Keratinocyte (primary cell): ENCODE results near the gene SLC2A9. TPM values are rescaled to one million over a fixed set of nuclear protein-coding genes. Genes with fewer than 3 reads are reported as not detected.

Source experiments
- DNase-seq: peaks from one replicate; pipeline ENCODE4 v3.0.0-alpha.2; 2011; ENCODE audit warnings: low read depth, missing footprints, low spot score
- FAIRE-seq: peaks from 2 replicates; lab custom pipeline; 2011; peaks lifted over from hg19 to GRCh38; lab: Jason Lieb, UNC
- H2AFZ ChIP-seq: 2 replicates; pipeline ENCODE4 v1.6.0; 2012; ENCODE audit warnings: low read length, control low read depth, inconsistent platforms; ENCODE audit not compliant: control insufficient read depth
- H3K27ac ChIP-seq: 2 replicates; pipeline ENCODE4 v1.5.1; 2011; ENCODE audit warnings: low read length; ENCODE audit not compliant: control insufficient read depth, insufficient read depth
- H3K27me3 ChIP-seq: 3 replicates; pipeline ENCODE4 v1.6.0; 2011; ENCODE audit warnings: low read length; ENCODE audit not compliant: control insufficient read depth, insufficient read depth; ENCODE audit errors: extremely low read depth
- H3K36me3 ChIP-seq, 2 experiments: 2 replicates in 1 of 2; 3 replicates in 1 of 2; pipeline ENCODE4 v1.5.1; 2011; ENCODE audit warnings: low read length in 2 of 2, mild to moderate bottlenecking in 1 of 2; ENCODE audit not compliant: control insufficient read depth in 2 of 2, insufficient read depth in 2 of 2; ENCODE audit errors: extremely low read depth in 1 of 2
- H3K4me1 ChIP-seq: 3 replicates; pipeline ENCODE4 v1.5.1; 2011; ENCODE audit warnings: low read length; ENCODE audit not compliant: control insufficient read depth, insufficient read depth; ENCODE audit errors: extremely low read depth
- H3K4me2 ChIP-seq: 3 replicates; pipeline ENCODE4 v1.6.0; 2011; ENCODE audit warnings: low read depth, low read length; ENCODE audit not compliant: control insufficient read depth, insufficient read depth; ENCODE audit errors: extremely low read depth
- H3K4me3 ChIP-seq, 3 experiments: fragments of 200-600 bp in 1 of 3; sonication (generic) in 1 of 3; 2 replicates in 2 of 3; 3 replicates in 1 of 3; pipeline ENCODE4 v1.5.1; 2011 to 2016; ENCODE audit warnings: low read length in 3 of 3, mild to moderate bottlenecking in 3 of 3, control low read depth in 2 of 3, inconsistent platforms in 1 of 3, low read depth in 1 of 3, mixed read lengths in 1 of 3, mixed run types in 1 of 3, moderate library complexity in 1 of 3; ENCODE audit not compliant: control insufficient read depth in 2 of 3, insufficient read depth in 2 of 3; ENCODE audit errors: extremely low read depth in 1 of 3
- H3K79me2 ChIP-seq: 2 replicates; pipeline ENCODE4 v1.6.0; 2012; ENCODE audit warnings: low read length; ENCODE audit not compliant: control insufficient read depth, insufficient read depth
- H3K9ac ChIP-seq: 3 replicates; pipeline ENCODE4 v1.6.0; 2011; ENCODE audit warnings: low read length; ENCODE audit not compliant: control insufficient read depth, insufficient read depth; ENCODE audit errors: extremely low read depth
- H3K9me1 ChIP-seq: 3 replicates; pipeline ENCODE4 v1.6.0; 2011; ENCODE audit warnings: low read length; ENCODE audit not compliant: control insufficient read depth, insufficient read depth; ENCODE audit errors: extremely low read depth
- H3K9me3 ChIP-seq: 2 replicates; pipeline ENCODE4 v1.5.1; 2012; ENCODE audit warnings: low read depth, low read length; ENCODE audit not compliant: control insufficient read depth
- H4K20me1 ChIP-seq: 3 replicates; pipeline ENCODE4 v1.6.0; 2011; ENCODE audit warnings: low read length; ENCODE audit not compliant: control insufficient read depth, insufficient read depth; ENCODE audit errors: extremely low read depth
- EZH2 ChIP-seq: IDR thresholded peaks from one replicate; pipeline ENCODE4 v1.6.1; 2012; ENCODE audit warnings: inconsistent platforms, mild to moderate bottlenecking, low read length, moderate library complexity
- dilution Hi-C: fragments of 300-500 bp; cut with MboI; formaldehyde crosslinking; loops from one replicate; pipeline ENCODE4 v1.7.0; 2020; ENCODE audit warnings: low sequenced_read_pairs; ENCODE audit not compliant: extremely low pct_ligation_motif_present
- polyA plus RNA-seq, 5 experiments: library from polyadenylated mRNA; depleted of rRNA in 3 of 5; stranded (reverse) in 3 of 5; stranded (forward) in 1 of 5; unstranded in 1 of 5; fragments of >200 nt; gene quantifications; 1 replicate in 1 of 5; 2 replicates in 3 of 5; 3 replicates in 1 of 5; pipeline versions ENCODE4 v1.2.1 to v1.2.3, GENCODE V29; 2011 to 2012; ENCODE audit warnings: missing spikeins in 2 of 5, low read depth in 1 of 5, low replicate concordance in 1 of 5
- TF ChIP-seq, protein P1 (sequence below), 3 experiments: IDR thresholded peaks in 1 of 3; conservative IDR thresholded peaks in 1 of 3; optimal IDR thresholded peaks in 1 of 3; 2 replicates in 2 of 3; 3 replicates in 1 of 3; pipeline versions ENCODE3 to v1.5.1; 2011; ENCODE audit warnings: low read length in 3 of 3, mild to moderate bottlenecking in 3 of 3, moderate library complexity in 2 of 3, control low read depth in 1 of 3, inconsistent platforms in 1 of 3; ENCODE audit not compliant: insufficient read depth in 2 of 3; ENCODE audit errors: extremely low read depth in 1 of 3

Gene SLC2A9
- polyA plus RNA-seq, 1 donor (not counting 4 experiments of a cell fraction or from before 2014, with no cell fraction given) = 37.3 TPM

DNA sequence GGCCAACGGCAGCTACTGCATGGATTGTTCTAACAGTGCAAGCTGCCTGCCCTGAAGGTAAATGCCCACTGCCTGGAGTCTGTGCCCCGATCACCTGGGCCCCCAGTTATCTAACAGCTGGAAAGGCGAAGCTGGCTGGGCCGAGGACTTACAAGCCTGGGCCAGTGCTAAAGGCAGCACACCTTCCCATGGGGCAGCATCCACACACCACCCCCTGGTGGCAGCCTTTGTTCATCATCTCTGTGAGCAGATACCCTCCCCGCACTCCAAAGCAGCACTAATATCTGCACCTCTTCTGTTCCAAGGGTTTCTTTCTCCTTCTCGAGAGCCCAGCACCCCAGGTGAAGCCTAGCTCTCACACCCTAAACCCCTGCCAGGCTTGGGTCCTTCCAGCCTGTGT, 7.6 kb downstream of the SLC2A9 start:
- Histone ChIP-seq H3K79me2 (peaks cover 50% of the 10 kb centered on the region), H3K36me3 (peaks cover 9 to 33% of the 10 kb centered on the region in 2 experiments), H3K4me1 (peaks cover 13% of the 10 kb centered on the region), H4K20me1 (peaks cover 6% of the 10 kb centered on the region), H3K9me1 (no peaks in the 10 kb centered on the region), H3K27ac (no peak overlapping the region), H2AFZ (no peak overlapping the region), H3K4me3 (no peak overlapping the region), H3K4me2 (no peak overlapping the region), H3K27me3 (no peaks in the 10 kb centered on the region), H3K9me3 (no peaks in the 10 kb centered on the region), H3K9ac (no peak overlapping the region)
- FAIRE-seq = peak; percentile 84
- dilution Hi-C loops = no loop called here
- DNase-seq = no peak
- no peak for TF ChIP-seq EZH2
- TF ChIP-seq, protein P1, sequence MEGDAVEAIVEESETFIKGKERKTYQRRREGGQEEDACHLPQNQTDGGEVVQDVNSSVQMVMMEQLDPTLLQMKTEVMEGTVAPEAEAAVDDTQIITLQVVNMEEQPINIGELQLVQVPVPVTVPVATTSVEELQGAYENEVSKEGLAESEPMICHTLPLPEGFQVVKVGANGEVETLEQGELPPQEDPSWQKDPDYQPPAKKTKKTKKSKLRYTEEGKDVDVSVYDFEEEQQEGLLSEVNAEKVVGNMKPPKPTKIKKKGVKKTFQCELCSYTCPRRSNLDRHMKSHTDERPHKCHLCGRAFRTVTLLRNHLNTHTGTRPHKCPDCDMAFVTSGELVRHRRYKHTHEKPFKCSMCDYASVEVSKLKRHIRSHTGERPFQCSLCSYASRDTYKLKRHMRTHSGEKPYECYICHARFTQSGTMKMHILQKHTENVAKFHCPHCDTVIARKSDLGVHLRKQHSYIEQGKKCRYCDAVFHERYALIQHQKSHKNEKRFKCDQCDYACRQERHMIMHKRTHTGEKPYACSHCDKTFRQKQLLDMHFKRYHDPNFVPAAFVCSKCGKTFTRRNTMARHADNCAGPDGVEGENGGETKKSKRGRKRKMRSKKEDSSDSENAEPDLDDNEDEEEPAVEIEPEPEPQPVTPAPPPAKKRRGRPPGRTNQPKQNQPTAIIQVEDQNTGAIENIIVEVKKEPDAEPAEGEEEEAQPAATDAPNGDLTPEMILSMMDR (optimal IDR thresholded peaks at IDR 0.05 in 1 of 3, IDR thresholded peaks at IDR 0.05 in 1 of 3, conservative IDR thresholded peaks at IDR 0.05 in 1 of 3; ENCODE audit: extremely low read depth in 1 of 3, insufficient read depth in 2 of 3, low read length in 3 of 3) = peak in 2 of 3 experiments; percentile 68 to 87

DNA sequence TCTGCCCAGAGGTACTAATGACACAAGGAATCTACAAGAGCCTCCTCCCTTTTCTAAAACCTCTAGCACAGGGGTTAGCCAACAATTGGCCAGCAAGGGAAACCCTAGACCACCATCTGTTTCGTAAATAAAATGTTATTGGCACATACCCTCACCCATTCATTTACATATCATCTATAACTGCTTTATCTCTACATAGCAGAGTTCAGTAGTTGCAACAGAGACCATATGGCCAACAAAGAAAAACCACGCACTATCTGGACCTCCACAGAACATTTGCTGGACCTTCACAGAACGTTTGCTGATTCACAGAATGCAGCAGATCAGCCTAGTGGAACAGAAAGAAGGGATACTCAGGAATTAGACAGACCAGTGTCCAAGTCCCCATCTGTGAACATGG, 9.4 kb downstream of the SLC2A9 start:
- Histone ChIP-seq H3K36me3 (peaks cover 9 to 27% of the 10 kb centered on the region in 2 experiments), H3K27me3 (no peaks in the 10 kb centered on the region), H3K9me1 (peaks cover 4% of the 10 kb centered on the region), H3K4me3 (no peak overlapping the region), H3K9ac (no peak overlapping the region), H3K79me2 (peaks cover 37% of the 10 kb centered on the region), H3K27ac (no peak overlapping the region), H3K4me2 (no peak overlapping the region), H4K20me1 (peaks cover 16% of the 10 kb centered on the region), H3K9me3 (no peaks in the 10 kb centered on the region), H3K4me1 (peaks cover 31% of the 10 kb centered on the region), H2AFZ (no peak overlapping the region)
- FAIRE-seq (no peak), DNase-seq (no peak)
- TF ChIP-seq, protein P1 (optimal IDR thresholded peaks at IDR 0.05 in 1 of 3, IDR thresholded peaks at IDR 0.05 in 1 of 3, conservative IDR thresholded peaks at IDR 0.05 in 1 of 3; ENCODE audit: extremely low read depth in 1 of 3, insufficient read depth in 2 of 3, low read length in 3 of 3) = no peak
- no peak for TF ChIP-seq EZH2
- dilution Hi-C loops = no loop called here
